Ishikawa (cell line): ENCODE measurements around the gene COL18A1.

ENCODE experiments used
- CEBPB ChIP-seq: IDR thresholded peaks from 2 replicates; pipeline ENCODE4 v1.6.1; 2012
- CREB1 ChIP-seq: IDR thresholded peaks from 2 replicates; pipeline ENCODE4 v1.6.1; 2012; ENCODE audit warnings: low read depth
- EGR1 ChIP-seq: IDR thresholded peaks from 2 replicates; pipeline ENCODE4 v1.6.1; 2012
- EP300 ChIP-seq: IDR thresholded peaks from 2 replicates; pipeline ENCODE4 v1.6.1; 2012; ENCODE audit warnings: borderline replicate concordance
- FOXM1 ChIP-seq: IDR thresholded peaks from 2 replicates; pipeline ENCODE4 v1.6.1; 2012; ENCODE audit warnings: low read depth, borderline replicate concordance
- MAX ChIP-seq: IDR thresholded peaks from 2 replicates; pipeline ENCODE4 v1.6.1; 2012
- NFIC ChIP-seq: IDR thresholded peaks from 2 replicates; pipeline ENCODE4 v1.6.1; 2012
- RAD21 ChIP-seq: IDR thresholded peaks from 2 replicates; pipeline ENCODE4 v1.6.1; 2012; ENCODE audit warnings: low read depth
- REST ChIP-seq: IDR thresholded peaks from 2 replicates; pipeline ENCODE4 v1.6.1; 2012; ENCODE audit warnings: low read depth, mild to moderate bottlenecking
- TAF1 ChIP-seq: IDR thresholded peaks from 2 replicates; pipeline ENCODE4 v1.6.1; 2012; ENCODE audit warnings: low read depth, mild to moderate bottlenecking
- TCF12 ChIP-seq: IDR thresholded peaks from 2 replicates; pipeline ENCODE4 v1.6.1; 2012; ENCODE audit warnings: low read depth
- TEAD4 ChIP-seq: IDR thresholded peaks from 2 replicates; pipeline ENCODE4 v1.6.1; 2012
- USF1 ChIP-seq: IDR thresholded peaks from 2 replicates; pipeline ENCODE4 v1.6.1; 2012
- YY1 ChIP-seq: IDR thresholded peaks from 2 replicates; pipeline ENCODE4 v1.6.1; 2012; ENCODE audit warnings: low read depth
- ZBTB7A ChIP-seq: IDR thresholded peaks from 2 replicates; pipeline ENCODE4 v1.6.1; 2012; ENCODE audit warnings: low read depth

Gene COL18A1

GRCh38 chr21:45453308-45453950 lies 48.5 kb downstream of the COL18A1 start:
- no peak for TF ChIP-seq YY1
- TF ChIP-seq TEAD4: no peak
- TF ChIP-seq FOXM1: no peak
- no peak for TF ChIP-seq CEBPB

GRCh38 chr21:45454060-45454925 lies 49.3 kb downstream of the COL18A1 start:
- TF ChIP-seq CEBPB: no peak
- TF ChIP-seq EGR1: 0 out of 2 replicates have a peak, but pooled peaks have one; percentile 6
- TF ChIP-seq CREB1: no peak

- TF ChIP-seq ZBTB7A (peak; percentile 92), NFIC (no peak; the same call in none of the 2 replicates), CEBPB (no peak), REST (no peak), USF1 (no peak), MAX (0 out of 2 replicates have a peak, but pooled peaks have one; percentile 42), CREB1 (no peak), TEAD4 (no peak), YY1 (0 out of 2 replicates have a peak, but pooled peaks have one; percentile 24), TCF12 (no peak), EGR1 (no peak), FOXM1 (no peak), TAF1 (no peak), EP300 (peak; percentile 10; the same call in 1 of the 2 replicates), RAD21 (no peak; the same call in 1 of the 2 replicates)
These were observed 50.1 kb downstream of the COL18A1 start for GRCh38 chr21:45454926-45455673.

GRCh38 chr21:45455674-45456583 lies 51.0 kb downstream of the COL18A1 start:
- TF ChIP-seq EP300: no peak
- no peak for TF ChIP-seq CREB1
- no peak for TF ChIP-seq CEBPB
- TF ChIP-seq TAF1: no peak
- no peak for TF ChIP-seq FOXM1

GRCh38 chr21:45456584-45457160 lies 51.7 kb downstream of the COL18A1 start:
- TF ChIP-seq EGR1: no peak
- TF ChIP-seq RAD21: no peak
- no peak for TF ChIP-seq CREB1
- no peak for TF ChIP-seq TAF1
- no peak for TF ChIP-seq FOXM1
- TF ChIP-seq USF1: no peak
- no peak for TF ChIP-seq EP300
- TF ChIP-seq TEAD4: no peak
- TF ChIP-seq NFIC: no peak
- no peak for TF ChIP-seq ZBTB7A
- TF ChIP-seq CEBPB: no peak
- TF ChIP-seq REST: no peak
- no peak for TF ChIP-seq MAX
- TF ChIP-seq TCF12: no peak
- TF ChIP-seq YY1: no peak
